Mesodermal cell (in vitro differentiated cells): ENCODE results near the gene MYO3B.

Source experiments
- H3K27ac ChIP-seq: 2 replicates; pipeline ENCODE4 v1.7.0; 2013; ENCODE audit warnings: mild to moderate bottlenecking, low read depth, low read length, moderate library complexity; ENCODE audit not compliant: severe bottlenecking
- H3K36me3 ChIP-seq: 2 replicates; pipeline ENCODE4 v1.7.1; 2013; ENCODE audit warnings: mild to moderate bottlenecking, low read length, moderate library complexity; ENCODE audit not compliant: control insufficient read depth, insufficient read depth
- H3K4me1 ChIP-seq: one replicate; pipeline ENCODE4 v1.7.1; 2013; ENCODE audit warnings: mild to moderate bottlenecking, low read length; ENCODE audit not compliant: insufficient read depth, control insufficient read depth, poor library complexity, severe bottlenecking
- H3K4me3 ChIP-seq: 2 replicates; pipeline ENCODE4 v1.7.0; 2013; ENCODE audit warnings: low read length, control low read depth, mild to moderate bottlenecking; ENCODE audit not compliant: insufficient read depth, poor library complexity, severe bottlenecking; ENCODE audit errors: extremely low read depth
- H3K9me3 ChIP-seq: 2 replicates; pipeline ENCODE4 v1.7.1; 2013; ENCODE audit warnings: mild to moderate bottlenecking, low read length, moderate library complexity; ENCODE audit not compliant: control insufficient read depth
- whole genome bisulfite sequencing, 2 experiments: methylation state at CpG; one replicate each; pipeline ENCODE4 v1.1.5; 2013; ENCODE audit warnings: missing lambda C conversion rate in 2 of 2; ENCODE audit not compliant: insufficient coverage in 2 of 2; 5-methylcytosine and 5-hydroxymethylcytosine counted together

Gene MYO3B

DNA sequence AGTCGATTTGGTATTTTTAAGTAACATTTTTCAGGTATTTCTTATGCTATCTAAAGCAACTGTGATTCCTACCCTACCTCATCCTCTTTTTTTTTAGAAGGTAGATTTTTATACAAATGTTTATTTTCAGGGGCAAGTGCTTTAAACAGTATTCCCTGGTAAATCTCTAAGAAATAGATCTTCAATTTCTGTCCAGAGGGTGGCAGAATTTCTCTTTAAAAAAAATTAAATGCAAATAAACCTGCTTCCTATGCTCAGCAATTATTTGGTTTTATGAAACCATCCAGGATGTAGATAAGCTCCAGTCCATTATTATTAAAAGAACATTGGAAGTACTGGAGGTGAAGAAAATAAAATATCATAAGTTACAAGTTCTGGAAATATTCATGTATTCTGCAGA, 191.9 kb downstream of the MYO3B start:
- Histone ChIP-seq H3K9me3 (no peaks in the 10 kb centered on the region), H3K4me1 (peaks cover 2% of the 10 kb centered on the region), H3K27ac (no peak overlapping the region), H3K4me3 (no peak overlapping the region), H3K36me3 (no peaks in the 10 kb centered on the region)
- no CpG with 5 or more reads among the region's 1 CpG for WGBS, 2 experiments

GRCh38 chr2:170371231-170371998, 193.5 kb downstream of the MYO3B start:
- Histone ChIP-seq H3K36me3 (no peaks in the 10 kb centered on the region), H3K4me1 (no peaks in the 10 kb centered on the region), H3K9me3 (no peaks in the 10 kb centered on the region), H3K4me3 (no peak overlapping the region), H3K27ac (no peak overlapping the region)
- WGBS, 2 experiments, result 72 to 77% methylated on average over 4 to 6 of the region's 6 CpGs

DNA sequence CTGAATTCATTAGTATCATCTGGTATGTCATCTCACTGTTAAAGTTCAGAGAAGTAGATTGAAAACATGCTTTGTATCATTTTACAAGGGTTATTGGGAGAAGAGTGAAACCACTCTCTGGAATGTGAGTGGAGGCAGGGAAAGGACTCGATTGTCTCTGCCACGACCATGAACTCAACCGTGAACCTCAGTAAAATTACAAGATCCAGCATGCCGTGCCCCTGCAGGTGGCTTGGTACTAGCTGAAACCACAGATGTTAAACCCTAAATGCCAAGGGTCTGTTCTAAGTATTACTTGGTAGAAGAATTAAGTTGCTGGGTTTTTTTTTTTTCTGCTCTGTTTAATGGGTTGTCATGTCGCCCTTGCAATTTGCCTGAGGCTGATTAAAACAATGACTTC, 197.2 kb downstream of the MYO3B start:
- no peaks in the 10 kb centered on the region for H3K36me3 ChIP-seq
- 64 to 83% methylated on average over 4 to 5 of the region's 5 CpGs for WGBS, 2 experiments
- no peak overlapping the region for H3K4me3 ChIP-seq
- H3K27ac ChIP-seq, result no peak overlapping the region
- H3K9me3 ChIP-seq, result no peaks in the 10 kb centered on the region
- H3K4me1 ChIP-seq, result no peaks in the 10 kb centered on the region

- Histone ChIP-seq H3K4me1 (no peaks in the 10 kb centered on the region), H3K27ac (no peak overlapping the region), H3K9me3 (no peaks in the 10 kb centered on the region), H3K4me3 (no peak overlapping the region), H3K36me3 (no peaks in the 10 kb centered on the region)
- WGBS, 2 experiments, result no CpG with 5 or more reads among the region's 8 CpGs
These were observed 199.7 kb downstream of the MYO3B start for GRCh38 chr2:170377500-170378207.

DNA sequence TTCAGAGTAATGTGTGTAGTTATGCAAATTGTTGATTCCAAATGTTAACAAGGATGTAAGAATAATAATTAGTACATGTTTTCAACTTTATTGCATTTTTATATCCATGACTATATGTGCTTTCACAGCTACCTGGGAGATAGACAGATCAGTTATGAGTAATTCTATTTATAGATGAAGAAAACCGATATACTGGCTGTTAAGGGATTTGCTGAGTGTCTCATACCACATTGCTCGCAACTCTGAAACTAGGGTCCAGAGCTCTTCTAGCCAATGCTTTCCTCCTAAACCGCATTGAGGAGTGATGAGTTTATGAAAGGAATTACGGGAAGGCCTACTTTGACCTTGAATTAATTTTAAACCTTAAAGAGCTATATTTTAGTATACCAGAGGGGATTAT, 202.3 kb downstream of the MYO3B start:
- Histone ChIP-seq H3K4me3 (no peak overlapping the region), H3K9me3 (no peaks in the 10 kb centered on the region), H3K36me3 (no peaks in the 10 kb centered on the region), H3K27ac (no peak overlapping the region), H3K4me1 (no peaks in the 10 kb centered on the region)
- 78% methylated on average over 2 of the region's 4 CpGs; no CpG with 5 or more reads in 1 of the 2 experiments for WGBS, 2 experiments

DNA sequence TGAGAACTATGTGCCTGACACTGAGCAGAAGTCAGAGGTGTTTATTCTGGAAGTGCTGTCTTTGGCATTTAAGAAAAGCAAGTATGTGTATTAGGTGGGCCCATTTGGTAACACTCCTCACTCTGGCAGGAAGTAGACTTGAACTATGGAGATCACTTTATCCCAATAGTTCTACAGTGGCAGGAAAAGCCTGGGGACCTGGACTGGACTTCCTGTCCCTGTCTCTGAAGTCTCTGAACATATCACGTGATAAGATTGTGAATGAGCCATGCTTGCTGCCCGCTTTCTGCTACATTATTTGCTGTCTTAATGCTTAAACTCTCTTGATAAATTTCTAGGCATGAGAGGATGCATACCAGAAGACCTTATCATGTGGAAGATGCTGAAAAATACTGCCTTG, 203.7 kb downstream of the MYO3B start:
- Histone ChIP-seq H3K4me3 (no peak overlapping the region), H3K4me1 (no peaks in the 10 kb centered on the region), H3K9me3 (no peaks in the 10 kb centered on the region), H3K36me3 (no peaks in the 10 kb centered on the region), H3K27ac (no peak overlapping the region)
- WGBS, 2 experiments, result 95 to 100% methylated on average over 2 of the region's 2 CpGs

GRCh38 chr2:170386554-170386953, 208.6 kb downstream of the MYO3B start:
- no peaks in the 10 kb centered on the region for H3K36me3 ChIP-seq
- H3K27ac ChIP-seq, result no peak overlapping the region
- H3K4me3 ChIP-seq, result no peak overlapping the region
- 68 to 71% methylated on average over 3 of the region's 3 CpGs for WGBS, 2 experiments
- no peaks in the 10 kb centered on the region for H3K4me1 ChIP-seq
- H3K9me3 ChIP-seq, result no peaks in the 10 kb centered on the region

GRCh38 chr2:170391018-170391417, 213.1 kb downstream of the MYO3B start:
- Histone ChIP-seq H3K27ac (no peak overlapping the region), H3K9me3 (no peaks in the 10 kb centered on the region), H3K4me3 (no peak overlapping the region), H3K36me3 (no peaks in the 10 kb centered on the region), H3K4me1 (no peaks in the 10 kb centered on the region)
- WGBS, 2 experiments, result 80% methylated on average over 1 of the region's 2 CpGs; no CpG with 5 or more reads in 1 of the 2 experiments

- H3K4me3 ChIP-seq, result no peak overlapping the region
- H3K36me3 ChIP-seq, result no peaks in the 10 kb centered on the region
- H3K27ac ChIP-seq, result no peak overlapping the region
- no peaks in the 10 kb centered on the region for H3K4me1 ChIP-seq
- H3K9me3 ChIP-seq, result no peaks in the 10 kb centered on the region
- WGBS, 2 experiments, result 81% methylated on average over 3 of the region's 5 CpGs; no CpG with 5 or more reads in 1 of the 2 experiments
These were observed 213.8 kb downstream of the MYO3B start for GRCh38 chr2:170391697-170392096.

GRCh38 chr2:170393861-170394498, 216.0 kb downstream of the MYO3B start:
- WGBS, 2 experiments, result no CpG with 5 or more reads among the region's 2 CpGs
- Histone ChIP-seq H3K36me3 (no peaks in the 10 kb centered on the region), H3K27ac (no peak overlapping the region), H3K4me3 (no peak overlapping the region), H3K9me3 (no peaks in the 10 kb centered on the region), H3K4me1 (no peaks in the 10 kb centered on the region)
